K562 (cell line): ENCODE results near the gene RETN. TPM values are rescaled to one million over a fixed set of nuclear protein-coding genes. Genes with fewer than 3 reads are reported as not detected.

Source experiments
- ATAC-seq: fragments of 200-7000 bp; cut with Tn5 transposase; 3 replicates; pipeline ENCODE4 v1.9.1; 2020; ENCODE audit warnings: moderate library complexity
- BruUV-seq: library from RNA; stranded (reverse); fragments of 400-500 nt; replicated peaks from 2 replicates; lab custom pipeline; 2021; lab: Mats Ljungman, UMichigan
- CTCF ChIA-PET: fragments of 300-600 bp; formaldehyde crosslinking; extraction: SDS; loops from one replicate; lab custom pipeline; 2021; ENCODE audit warnings: low intra/inter-chr PET ratio; lab: Yijun Ruan, JAX
- POLR2A ChIA-PET: fragments of 300-600, 350-650 bp; sonication (Branson Sonifier 250); formaldehyde crosslinking; extraction: SDS; loops from one replicate; lab custom pipeline; 2021; ENCODE audit warnings: antibody characterized with exemption, inconsistent platforms; lab: Yijun Ruan, JAX
- DNase-seq, 4 experiments: peaks; one replicate each; pipeline versions ENCODE4 v3.0.0 to v3.0.0-alpha.2; 2011 to 2018; ENCODE audit warnings: low spot score in 3 of 4, mixed read lengths in 3 of 4; ENCODE audit errors: extremely low read depth in 1 of 4
- FAIRE-seq: peaks from 2 replicates; lab custom pipeline; 2011; peaks lifted over from hg19 to GRCh38; lab: Jason Lieb, UNC
- H2AFZ ChIP-seq: 2 replicates; pipeline ENCODE4 v1.6.0; 2011; ENCODE audit warnings: low read depth, low read length, control low read depth, inconsistent platforms
- H3K27ac ChIP-seq: fragments of 200-600 bp; 3 replicates; pipeline ENCODE4 v1.8.0; 2011; ENCODE audit warnings: low read depth, mild to moderate bottlenecking, control low read depth, inconsistent platforms, low read length, moderate library complexity, mixed read lengths; ENCODE audit errors: extremely low read depth
- H3K27me3 ChIP-seq, 2 experiments: fragments of 300-600 bp in 1 of 2; 2 replicates in 1 of 2; 3 replicates in 1 of 2; pipeline versions ENCODE4 v1.6.0 to v1.8.0; 2011; ENCODE audit warnings: inconsistent platforms in 2 of 2, low read length in 2 of 2, mild to moderate bottlenecking in 1 of 2, mixed read lengths in 1 of 2, moderate library complexity in 1 of 2; ENCODE audit not compliant: control insufficient read depth in 2 of 2, insufficient read depth in 2 of 2
- H3K36me3 ChIP-seq: fragments of 300-600 bp; 3 replicates; pipeline ENCODE4 v1.8.0; 2011; ENCODE audit warnings: mild to moderate bottlenecking, low read length, inconsistent platforms; ENCODE audit not compliant: control insufficient read depth, insufficient read depth
- H3K4me1 ChIP-seq, 2 experiments: fragments of 200-600 bp in 1 of 2; replicated peaks in 1 of 2; 2 replicates in 1 of 2; 3 replicates in 1 of 2; pipeline versions ENCODE4 v1.5.1 to v1.8.0; 2011; ENCODE audit warnings: inconsistent platforms in 2 of 2, low read length in 2 of 2, mild to moderate bottlenecking in 1 of 2, mixed read lengths in 1 of 2, moderate library complexity in 1 of 2; ENCODE audit not compliant: control insufficient read depth in 2 of 2, insufficient read depth in 2 of 2
- H3K4me2 ChIP-seq: 2 replicates; pipeline ENCODE4 v1.6.1; 2011; ENCODE audit warnings: low read length, control low read depth, inconsistent platforms, mixed read lengths; ENCODE audit not compliant: insufficient read depth
- H3K4me3 ChIP-seq: fragments of 200-600 bp; sonication (generic), shearing (Covaris generic); 2 replicates; pipeline ENCODE4 v1.5.1; 2016; ENCODE audit warnings: control low read depth, inconsistent platforms
- H3K79me2 ChIP-seq: fragments of 200-600 bp; 3 replicates; pipeline ENCODE4 v1.8.0; 2011; ENCODE audit warnings: low read length, inconsistent platforms; ENCODE audit not compliant: control insufficient read depth, insufficient read depth
- H3K9ac ChIP-seq, 2 experiments: 2 replicates each; pipeline versions ENCODE4 v1.6.0 to v1.6.1; 2011; ENCODE audit warnings: low read depth in 2 of 2, low read length in 2 of 2, control low read depth in 1 of 2, inconsistent platforms in 1 of 2, mild to moderate bottlenecking in 1 of 2, mixed read lengths in 1 of 2; ENCODE audit not compliant: insufficient read depth in 1 of 2
- H3K9me1 ChIP-seq: one replicate; pipeline ENCODE4 v1.6.0; 2011; ENCODE audit warnings: inconsistent platforms, mild to moderate bottlenecking, low read length, moderate library complexity; ENCODE audit not compliant: control insufficient read depth, insufficient read depth
- H3K9me3 ChIP-seq: replicated peaks from 2 replicates; pipeline ENCODE4 v1.5.1; 2011; ENCODE audit warnings: low read depth, low read length, inconsistent platforms; ENCODE audit not compliant: control insufficient read depth, insufficient read depth
- H4K20me1 ChIP-seq: replicated peaks from 2 replicates; pipeline ENCODE4 v1.6.1; 2011; ENCODE audit warnings: low read length, inconsistent platforms, mixed read lengths; ENCODE audit not compliant: control insufficient read depth, insufficient read depth
- ERF ChIP-seq: fragments of 450-650 bp; formaldehyde crosslinking; IDR thresholded peaks from 2 replicates; pipeline ENCODE4 v1.4.0; 2020; ENCODE audit warnings: mild to moderate bottlenecking, mixed read lengths
- HDAC6 ChIP-seq: IDR thresholded peaks from 2 replicates; pipeline ENCODE4 v1.6.1; 2012; ENCODE audit warnings: low read depth, mild to moderate bottlenecking, control low read depth, inconsistent platforms, low read length, moderate library complexity
- HIVEP1 ChIP-seq: fragments of 250-450 bp; sonication (Bioruptor Pico); IDR thresholded peaks from 2 replicates; pipeline ENCODE4 v1.4.0; 2020; ENCODE audit warnings: mild to moderate bottlenecking
- NR2C1 ChIP-seq, 2 experiments: fragments of 450-650 bp; IDR thresholded peaks; 2 replicates each; pipeline ENCODE4 v1.6.1; 2017; ENCODE audit warnings: mild to moderate bottlenecking in 2 of 2, antibody characterized with exemption in 1 of 2, inconsistent platforms in 1 of 2, missing compliant biosample characterization in 1 of 2, missing genetic modification characterization in 1 of 2
- RBM15 ChIP-seq: fragments of 200-400 bp; formaldehyde crosslinking; IDR thresholded peaks from 2 replicates; pipeline ENCODE4 v1.6.1; 2018; ENCODE audit warnings: mild to moderate bottlenecking, low read length, moderate library complexity; ENCODE audit not compliant: insufficient read depth
- RFX1 ChIP-seq: fragments of 450-650 bp; IDR thresholded peaks from 2 replicates; pipeline ENCODE4 v1.6.1; 2016; ENCODE audit warnings: mild to moderate bottlenecking, moderate library complexity
- RHOXF2B ChIP-seq: fragments of 250-450 bp; sonication (Bioruptor Pico); conservative IDR thresholded peaks from 2 replicates; pipeline ENCODE4 v1.5.1; 2021
- SIX5 ChIP-seq, 2 experiments: IDR thresholded peaks; 2 replicates each; pipeline ENCODE4 v1.6.1; 2011; ENCODE audit warnings: low read length in 2 of 2, borderline replicate concordance in 1 of 2, low read depth in 1 of 2, mild to moderate bottlenecking in 1 of 2, moderate library complexity in 1 of 2; ENCODE audit not compliant: insufficient read depth in 1 of 2
- SMAD4 ChIP-seq: fragments of 250-450 bp; sonication (Bioruptor Pico); conservative IDR thresholded peaks from 2 replicates; pipeline ENCODE4 v1.8.0; 2021; ENCODE audit warnings: inconsistent platforms, mild to moderate bottlenecking, moderate library complexity
- SMARCE1 ChIP-seq: fragments of 450-650 bp; IDR thresholded peaks from 2 replicates; pipeline ENCODE4 v1.7.1; 2016; ENCODE audit warnings: mild to moderate bottlenecking
- TRIM24 ChIP-seq, 2 experiments: fragments of 450-650 bp; IDR thresholded peaks; 2 replicates each; pipeline ENCODE4 v1.6.1; 2016
- ZFP1 ChIP-seq: fragments of 450-650 bp; formaldehyde crosslinking; IDR thresholded peaks from 2 replicates; pipeline ENCODE4 v1.4.0; 2020; ENCODE audit warnings: mild to moderate bottlenecking, mixed read lengths
- ZNF124 ChIP-seq: sonication (generic); formaldehyde crosslinking; IDR thresholded peaks from 2 replicates; pipeline ENCODE4 v1.8.1; 2022; ENCODE audit warnings: missing genetic modification reagents
- ZNF143 ChIP-seq: sonication (generic); formaldehyde crosslinking; IDR thresholded peaks from 2 replicates; pipeline ENCODE4 v1.9.0; 2022; ENCODE audit warnings: mild to moderate bottlenecking, missing genetic modification reagents
- ZNF174 ChIP-seq: fragments of 250-450 bp; sonication (Bioruptor Pico); IDR thresholded peaks from 2 replicates; pipeline ENCODE4 v1.4.0; 2020; ENCODE audit warnings: mild to moderate bottlenecking
- ZNF24 ChIP-seq: fragments of 450-650 bp; IDR thresholded peaks from 2 replicates; pipeline ENCODE4 v1.6.1; 2016
- ZNF57 ChIP-seq: fragments of 450-650 bp; formaldehyde crosslinking; IDR thresholded peaks from 2 replicates; pipeline ENCODE4 v1.4.0; 2020; ENCODE audit warnings: mild to moderate bottlenecking, moderate library complexity
- WGBS: fragments of 100-300 bp; shearing (Covaris generic); methylation state at CpG from one replicate; pipeline ENCODE4 v1.1.6; 2016; ENCODE audit warnings: low coverage, mixed read lengths; ENCODE audit not compliant: insufficient coverage; ENCODE audit errors: missing lambda C conversion rate; 5-methylcytosine and 5-hydroxymethylcytosine counted together
- in situ Hi-C: fragments of 300-500 bp; cut with MboI; formaldehyde crosslinking; loops from 4 replicates; pipeline ENCODE4 v1.15.0; 2018; ENCODE audit warnings: inconsistent platforms, mixed read lengths
- intact Hi-C: fragments of 100-400 bp; cut with micrococcal nuclease; formaldehyde crosslinking; loops from 2 replicates; pipeline ENCODE4 v1.14.2; 2022
- polyA plus RNA-seq, 8 experiments: library from polyadenylated mRNA; depleted of rRNA in 4 of 8; stranded (reverse) in 5 of 8; unstranded in 3 of 8; fragments of >200 nt; fragmentation: Nextera tagmentation in 2 of 8; fragmentation: Illumina TruSeq in 1 of 8; extraction: Ambion mirVana in 2 of 8; extraction: Trizol in 1 of 8; gene quantifications; 2 replicates each; pipeline versions ENCODE4 v1.2.1 to v1.2.3, GENCODE V29; 2011 to 2014; ENCODE audit warnings: inconsistent platforms in 1 of 8, missing spikeins in 1 of 8
- total RNA-seq, 7 experiments: library from RNA; depleted of rRNA in 6 of 7; stranded (reverse); fragments of >200 nt in 6 of 7; fragmentation: Illumina TruSeq in 2 of 7; extraction: Trizol in 2 of 7; gene quantifications; 2 replicates each; pipeline versions ENCODE4 v1.2.1 to v1.2.3, GENCODE V29; 2011 to 2021; ENCODE audit warnings: low replicate concordance in 1 of 7
- TF ChIP-seq, protein P1 (sequence below): sonication (generic); formaldehyde crosslinking; IDR thresholded peaks from 2 replicates; pipeline ENCODE4 v1.8.0; 2022; ENCODE audit warnings: mild to moderate bottlenecking, missing genetic modification reagents
- TF ChIP-seq, protein P2 (sequence below): fragments of 250-450 bp; sonication (Bioruptor Pico); IDR thresholded peaks from 2 replicates; pipeline ENCODE4 v1.5.1; 2021; ENCODE audit warnings: mild to moderate bottlenecking
- TF ChIP-seq, protein P3 (sequence below): fragments of 450-650 bp; formaldehyde crosslinking; IDR thresholded peaks from 2 replicates; pipeline ENCODE4 v1.4.0; 2022; ENCODE audit warnings: missing genetic modification characterization

Gene RETN
- total and polyA plus RNA-seq, 9 of the 15 experiments (the other 6 are each of a cell fraction or from before 2014, with no cell fraction given) = not detected

DNA sequence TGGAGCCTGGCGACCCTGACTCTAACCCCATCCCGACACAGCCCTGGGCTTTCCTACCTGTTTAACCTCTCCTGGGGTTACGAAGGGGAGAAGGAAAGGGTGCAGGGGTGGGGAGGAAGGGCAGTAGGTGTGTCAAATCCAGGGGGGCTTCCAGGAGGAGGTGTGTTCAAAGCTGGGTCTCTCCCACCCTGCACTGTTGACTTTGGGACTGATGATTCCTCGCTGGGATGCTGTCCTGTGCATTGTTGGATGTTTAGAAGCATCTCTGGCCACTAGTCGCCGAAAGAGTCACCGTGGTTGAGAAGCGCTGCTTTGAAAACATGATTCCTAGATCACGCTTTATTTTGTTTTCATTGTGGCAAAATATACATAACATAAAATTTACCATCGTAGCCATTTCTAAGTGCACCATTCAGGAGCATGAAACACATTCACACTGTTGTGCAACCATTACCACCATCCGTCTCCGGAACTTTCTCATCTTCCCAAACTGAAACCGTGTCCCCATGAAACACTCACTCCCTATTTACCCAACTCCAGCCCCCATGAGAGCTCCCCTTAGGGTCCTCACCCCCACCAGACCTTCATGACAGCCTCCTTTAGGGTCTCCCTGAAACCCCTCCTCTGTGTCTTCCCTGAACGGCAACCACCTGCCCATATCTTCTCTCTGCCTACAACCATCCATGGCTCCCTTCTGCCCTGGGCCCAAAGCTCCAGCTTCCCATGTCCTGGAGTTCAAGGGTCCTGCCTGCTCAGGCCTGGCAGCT, 37.5 kb downstream of the RETN start (continued):
- TF ChIP-seq RBM15 (no peak), HIVEP1 (CRISPR knock-in tag) (no peak), SMAD4 (CRISPR knock-in tag) (no peak), HDAC6 (no peak), NR2C1 (IDR thresholded peaks at IDR 0.05) (no peak), NR2C1 (tag; IDR thresholded peaks at IDR 0.05) (no peak), ZFP1 (no peak), SIX5 (IDR thresholded peaks at IDR 0.05; ENCODE audit: borderline replicate concordance in 1 of 2, insufficient read depth in 1 of 2, low read depth in 1 of 2, low read length in 2 of 2) (no peak)
- TF ChIP-seq, protein P1, sequence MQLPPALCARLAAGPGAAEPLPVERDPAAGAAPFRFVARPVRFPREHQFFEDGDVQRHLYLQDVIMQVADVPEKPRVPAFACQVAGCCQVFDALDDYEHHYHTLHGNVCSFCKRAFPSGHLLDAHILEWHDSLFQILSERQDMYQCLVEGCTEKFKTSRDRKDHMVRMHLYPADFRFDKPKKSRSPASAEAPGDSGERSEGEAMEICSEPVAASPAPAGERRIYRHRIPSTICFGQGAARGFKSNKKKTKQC (CRISPR knock-in tag) = no peak

DNA sequence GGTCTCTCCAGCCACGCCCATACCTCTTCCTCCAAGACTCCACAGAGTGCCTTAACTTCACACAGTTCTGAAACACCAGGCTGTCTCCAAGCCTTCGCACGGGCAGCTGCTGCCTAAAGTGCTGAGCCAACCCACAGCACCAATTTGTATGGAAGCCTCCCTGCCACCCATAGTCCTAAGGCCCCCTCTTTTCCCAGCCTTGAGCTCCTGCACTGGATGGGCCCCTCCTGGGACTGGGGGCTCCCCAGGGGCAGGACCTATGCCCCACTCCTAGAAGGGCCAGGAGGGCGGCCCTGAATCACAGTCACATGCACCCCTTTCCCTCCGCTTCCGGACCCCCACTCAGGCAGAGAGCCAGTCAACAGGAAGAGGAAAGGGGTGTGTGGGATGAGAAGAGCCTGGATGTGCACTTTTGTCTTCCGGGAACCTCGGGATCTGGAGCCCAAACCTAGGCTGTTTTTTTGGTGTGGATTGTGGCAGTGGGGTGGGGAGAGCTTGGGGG, 38.2 kb downstream of the RETN start:
- intact Hi-C loops (no loop called here), in situ Hi-C loops (no loop called here)
- Histone ChIP-seq H3K9me3 (no peaks in the 10 kb centered on the region), H3K9me1 (no peaks in the 10 kb centered on the region), H4K20me1 (0 out of 2 replicates have a peak, but pooled peaks cover 4% of the 10 kb centered on the region), H3K27me3 (peaks cover 0 to 33% of the 10 kb centered on the region in 2 experiments; a peak in 3 of 5 replicates), H3K9ac (no peak overlapping the region), H3K4me1 (no peaks in the 10 kb centered on the region; a peak in 1 of 5 replicates), H3K27ac (no peak overlapping the region), H3K4me3 (no peak overlapping the region), H3K36me3 (no peaks in the 10 kb centered on the region), H2AFZ (no peak overlapping the region), H3K79me2 (no peaks in the 10 kb centered on the region), H3K4me2 (no peak overlapping the region)
- ATAC-seq = no peak
- 18% methylated on average over 6 of the region's 8 CpGs for WGBS
- DNase-seq = no peak
- CTCF ChIA-PET = no interaction called here
- FAIRE-seq = no peak
- no TSS peak for BruUV-seq
- POLR2A ChIA-PET = interaction anchor here (0.6 kb wide), 2 partner anchors 226 to 303 kb away, joined by 3 read pairs; no protein-coding TSS in a partner anchor
- no peak for TF ChIP-seq ZNF124 (CRISPR knock-in tag)
- TF ChIP-seq ZNF57 (CRISPR knock-in tag) = no peak
- TF ChIP-seq RHOXF2B = no peak
- no peak for TF ChIP-seq ZNF24
- no peak for TF ChIP-seq RFX1
- TF ChIP-seq, protein P2, sequence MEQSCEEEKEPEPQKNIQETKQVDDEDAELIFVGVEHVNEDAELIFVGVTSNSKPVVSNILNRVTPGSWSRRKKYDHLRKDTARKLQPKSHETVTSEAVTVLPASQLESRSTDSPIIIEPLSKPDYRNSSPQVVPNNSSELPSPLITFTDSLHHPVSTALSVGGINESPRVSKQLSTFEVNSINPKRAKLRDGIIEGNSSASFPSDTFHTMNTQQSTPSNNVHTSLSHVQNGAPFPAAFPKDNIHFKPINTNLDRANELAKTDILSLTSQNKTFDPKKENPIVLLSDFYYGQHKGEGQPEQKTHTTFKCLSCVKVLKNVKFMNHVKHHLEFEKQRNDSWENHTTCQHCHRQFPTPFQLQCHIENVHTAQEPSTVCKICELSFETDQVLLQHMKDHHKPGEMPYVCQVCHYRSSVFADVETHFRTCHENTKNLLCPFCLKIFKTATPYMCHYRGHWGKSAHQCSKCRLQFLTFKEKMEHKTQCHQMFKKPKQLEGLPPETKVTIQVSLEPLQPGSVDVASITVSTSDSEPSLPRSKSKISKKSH (CRISPR knock-in tag) = no peak
- no peak for TF ChIP-seq ERF (CRISPR knock-in tag)
- no peak for TF ChIP-seq TRIM24 (IDR thresholded peaks at IDR 0.05)
- TF ChIP-seq, protein P3, sequence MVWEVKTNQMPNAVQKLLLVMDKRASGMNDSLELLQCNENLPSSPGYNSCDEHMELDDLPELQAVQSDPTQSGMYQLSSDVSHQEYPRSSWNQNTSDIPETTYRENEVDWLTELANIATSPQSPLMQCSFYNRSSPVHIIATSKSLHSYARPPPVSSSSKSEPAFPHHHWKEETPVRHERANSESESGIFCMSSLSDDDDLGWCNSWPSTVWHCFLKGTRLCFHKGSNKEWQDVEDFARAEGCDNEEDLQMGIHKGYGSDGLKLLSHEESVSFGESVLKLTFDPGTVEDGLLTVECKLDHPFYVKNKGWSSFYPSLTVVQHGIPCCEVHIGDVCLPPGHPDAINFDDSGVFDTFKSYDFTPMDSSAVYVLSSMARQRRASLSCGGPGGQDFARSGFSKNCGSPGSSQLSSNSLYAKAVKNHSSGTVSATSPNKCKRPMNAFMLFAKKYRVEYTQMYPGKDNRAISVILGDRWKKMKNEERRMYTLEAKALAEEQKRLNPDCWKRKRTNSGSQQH (CRISPR knock-in tag) = no peak
- no peak for TF ChIP-seq ZNF143
- TF ChIP-seq ZNF174 (CRISPR knock-in tag) = no peak
- no peak for TF ChIP-seq SMARCE1
